ENCODE results near the gene SMOC2. TPM values are rescaled to one million over a fixed set of nuclear protein-coding genes. Genes with fewer than 3 reads are reported as not detected.

Gene SMOC2
- polyA plus RNA-seq, 12 donors: 59.8 to 133 (median 90.2) TPM; not detected in 1

- DNase-seq: peak; percentile 22
Observed at GRCh38 chr6:168441434-168442391, 729 bp downstream of the SMOC2 start.

GRCh38 chr6:168442646-168443045 lies 1.7 kb downstream of the SMOC2 start:
- DNase-seq: no peak

- no peak for DNase-seq
Observed at GRCh38 chr6:168447282-168447681, 6.3 kb downstream of the SMOC2 start.

GRCh38 chr6:168447700-168448099 lies 6.7 kb downstream of the SMOC2 start:
- DNase-seq: no peak

GRCh38 chr6:168448243-168448855 lies 7.4 kb downstream of the SMOC2 start:
- DNase-seq: no peak

GRCh38 chr6:168450917-168451316 lies 9.9 kb downstream of the SMOC2 start:
- no peak for DNase-seq

- DNase-seq: no peak
Observed at GRCh38 chr6:168451805-168452517, 11.0 kb downstream of the SMOC2 start.

GRCh38 chr6:168452685-168453377 lies 11.8 kb downstream of the SMOC2 start:
- DNase-seq: peak; percentile 26

GRCh38 chr6:168455847-168456530 lies 15.0 kb downstream of the SMOC2 start:
- no peak for DNase-seq

- DNase-seq: no peak
Observed at GRCh38 chr6:168456907-168457652, 16.1 kb downstream of the SMOC2 start.

- no peak for DNase-seq
Observed at GRCh38 chr6:168457653-168457934, 16.6 kb downstream of the SMOC2 start.

GRCh38 chr6:168458101-168458500 lies 17.1 kb downstream of the SMOC2 start:
- no peak for DNase-seq

- no peak for DNase-seq
Observed at GRCh38 chr6:168459572-168459971, 18.6 kb downstream of the SMOC2 start.

GRCh38 chr6:168462289-168462853 lies 21.4 kb downstream of the SMOC2 start:
- DNase-seq: no peak

- DNase-seq: no peak
Observed at GRCh38 chr6:168464546-168464945, 23.6 kb downstream of the SMOC2 start.

GRCh38 chr6:168468045-168468444 lies 27.1 kb downstream of the SMOC2 start:
- no peak for DNase-seq

- peak; percentile 58 for DNase-seq
Observed at GRCh38 chr6:168469521-168469920, 28.5 kb downstream of the SMOC2 start.

- no peak for DNase-seq
Observed at GRCh38 chr6:168469926-168470325, 28.9 kb downstream of the SMOC2 start.

GRCh38 chr6:168472363-168472762 lies 31.4 kb downstream of the SMOC2 start:
- DNase-seq: no peak

GRCh38 chr6:168473197-168473596 lies 32.2 kb downstream of the SMOC2 start:
- DNase-seq: no peak

All from muscle of arm (tissue), 12 donors.